LNCaP clone FGC (cell line): ENCODE measurements around the gene PDE11A.

ENCODE experiments used
- DNase-seq: peaks from one replicate; pipeline ENCODE4 v3.0.0-alpha.2; 2011; ENCODE audit warnings: low read depth
- H3K4me3 ChIP-seq: 2 replicates; pipeline ENCODE4 v1.5.1; 2011; ENCODE audit warnings: mild to moderate bottlenecking, low read depth, low read length, control low read depth
- TF ChIP-seq, protein P1 (sequence below): IDR thresholded peaks from 2 replicates; pipeline ENCODE4 v1.5.1; 2012; ENCODE audit warnings: mild to moderate bottlenecking; ENCODE audit not compliant: control insufficient read depth, insufficient read depth; ENCODE audit errors: extremely low read depth

The PDE11A gene

DNA sequence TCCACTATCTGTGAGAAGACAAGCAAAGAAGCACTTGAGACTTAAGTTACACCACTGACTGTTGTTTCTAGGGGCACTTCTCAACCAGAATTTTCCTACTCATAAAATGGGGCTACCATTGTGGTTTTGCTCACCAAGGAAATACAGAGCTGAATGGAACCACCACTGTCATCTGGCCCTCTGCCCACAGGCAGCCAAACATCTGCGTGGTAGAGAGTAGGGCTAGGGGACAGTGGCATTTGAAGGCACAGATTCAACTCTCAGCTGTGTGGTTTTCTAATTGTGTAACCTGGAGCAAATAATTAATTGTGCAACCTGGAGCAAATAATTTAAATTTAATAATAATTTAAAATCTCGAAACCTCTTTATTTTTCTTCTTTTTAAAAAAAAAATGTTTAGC, 79.6 kb downstream of the PDE11A start:
- H3K4me3 ChIP-seq, result no peak overlapping the region
- DNase-seq, result no peak
- TF ChIP-seq, protein P1, sequence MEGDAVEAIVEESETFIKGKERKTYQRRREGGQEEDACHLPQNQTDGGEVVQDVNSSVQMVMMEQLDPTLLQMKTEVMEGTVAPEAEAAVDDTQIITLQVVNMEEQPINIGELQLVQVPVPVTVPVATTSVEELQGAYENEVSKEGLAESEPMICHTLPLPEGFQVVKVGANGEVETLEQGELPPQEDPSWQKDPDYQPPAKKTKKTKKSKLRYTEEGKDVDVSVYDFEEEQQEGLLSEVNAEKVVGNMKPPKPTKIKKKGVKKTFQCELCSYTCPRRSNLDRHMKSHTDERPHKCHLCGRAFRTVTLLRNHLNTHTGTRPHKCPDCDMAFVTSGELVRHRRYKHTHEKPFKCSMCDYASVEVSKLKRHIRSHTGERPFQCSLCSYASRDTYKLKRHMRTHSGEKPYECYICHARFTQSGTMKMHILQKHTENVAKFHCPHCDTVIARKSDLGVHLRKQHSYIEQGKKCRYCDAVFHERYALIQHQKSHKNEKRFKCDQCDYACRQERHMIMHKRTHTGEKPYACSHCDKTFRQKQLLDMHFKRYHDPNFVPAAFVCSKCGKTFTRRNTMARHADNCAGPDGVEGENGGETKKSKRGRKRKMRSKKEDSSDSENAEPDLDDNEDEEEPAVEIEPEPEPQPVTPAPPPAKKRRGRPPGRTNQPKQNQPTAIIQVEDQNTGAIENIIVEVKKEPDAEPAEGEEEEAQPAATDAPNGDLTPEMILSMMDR, result no peak

DNA sequence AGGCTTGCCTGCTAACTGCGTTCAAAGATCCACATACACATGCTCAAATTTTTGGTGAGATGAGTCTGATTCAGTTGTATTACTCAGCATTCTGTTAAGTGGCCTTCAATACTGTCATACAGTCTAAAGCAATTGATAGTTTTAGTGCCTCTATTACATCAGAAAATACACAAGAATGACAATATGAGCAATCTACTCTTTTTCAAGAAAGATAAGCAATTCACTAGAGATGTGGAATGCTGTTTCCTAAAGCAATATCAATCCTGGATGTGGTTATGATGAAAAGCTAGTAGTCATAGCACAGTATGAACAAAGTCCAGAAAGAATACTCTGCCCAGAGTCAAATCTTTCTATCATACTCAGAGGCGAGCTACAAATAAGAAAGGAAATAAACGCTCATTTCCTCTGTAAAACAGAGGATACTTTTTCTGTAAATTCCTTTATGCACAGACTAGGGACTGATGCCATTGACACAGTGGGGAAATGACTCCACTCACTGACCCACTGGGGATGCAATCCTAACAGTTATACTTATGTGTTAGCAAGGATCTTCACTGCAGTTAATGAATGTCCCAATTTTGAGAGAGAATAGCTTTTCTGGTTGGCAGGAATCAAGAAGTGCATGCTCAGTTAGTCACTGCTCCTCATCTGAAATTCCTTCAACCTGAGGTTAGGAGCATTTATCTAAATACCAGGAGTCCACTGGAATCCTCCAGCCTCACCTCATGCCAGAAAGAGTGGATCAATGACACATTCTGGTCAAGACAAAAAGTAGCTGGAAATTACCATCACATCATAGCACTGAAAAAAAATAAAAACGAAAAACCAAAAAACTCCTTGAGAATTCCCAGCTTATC, 83.3 kb downstream of the PDE11A start:
- H3K4me3 ChIP-seq, result no peak overlapping the region
- TF ChIP-seq, protein P1, result no peak
- no peak for DNase-seq

DNA sequence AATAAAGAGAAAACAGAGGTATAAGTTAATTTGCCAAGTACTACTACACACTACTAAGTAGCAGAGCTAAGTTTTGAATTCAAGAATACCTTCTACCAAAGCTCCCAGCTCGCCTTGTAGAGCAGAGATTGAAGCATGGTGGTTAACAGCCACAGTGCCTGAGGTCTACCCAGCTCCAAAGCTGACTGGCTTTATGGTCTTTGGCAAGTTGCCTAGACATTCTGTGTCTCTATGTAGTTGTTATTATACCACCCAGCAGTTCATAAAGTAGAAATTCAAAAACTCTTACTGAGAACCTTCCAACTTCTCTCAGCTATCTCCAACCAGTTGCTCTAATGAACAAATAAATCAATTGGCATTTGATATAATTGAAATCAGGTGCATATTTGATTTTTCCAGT, 87.8 kb downstream of the PDE11A start:
- no peak overlapping the region for H3K4me3 ChIP-seq
- TF ChIP-seq, protein P1, result no peak
- DNase-seq, result no peak

DNA sequence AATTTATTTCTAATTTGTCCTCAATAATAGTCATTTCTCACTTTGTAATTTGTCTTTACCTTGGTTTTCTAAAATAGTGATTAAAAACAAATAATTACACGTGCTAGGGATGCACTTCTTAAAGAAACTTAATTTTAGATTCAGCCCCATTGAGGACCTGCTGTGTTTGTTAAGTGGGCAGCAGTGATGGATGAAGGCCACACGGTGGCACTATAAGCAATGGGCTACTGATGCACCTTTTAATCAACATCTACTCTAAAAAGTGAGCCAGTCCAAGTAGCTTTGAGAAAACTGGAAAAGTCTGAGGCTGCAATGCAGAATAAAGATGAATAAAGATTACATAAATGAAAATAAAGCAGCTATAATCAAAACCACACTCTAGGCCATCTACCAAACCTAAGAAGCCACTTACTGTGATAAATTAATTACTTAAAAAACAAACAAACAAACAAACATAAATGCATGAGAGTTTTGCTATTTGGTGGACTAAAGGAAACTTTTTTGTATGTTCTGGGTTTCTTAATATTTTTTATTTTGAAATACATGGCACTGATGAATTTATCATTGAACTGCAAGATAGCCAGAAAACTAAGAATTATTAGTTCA, 89.3 kb downstream of the PDE11A start:
- TF ChIP-seq, protein P1, result peak; percentile 76
- DNase-seq, result peak; percentile 27

DNA sequence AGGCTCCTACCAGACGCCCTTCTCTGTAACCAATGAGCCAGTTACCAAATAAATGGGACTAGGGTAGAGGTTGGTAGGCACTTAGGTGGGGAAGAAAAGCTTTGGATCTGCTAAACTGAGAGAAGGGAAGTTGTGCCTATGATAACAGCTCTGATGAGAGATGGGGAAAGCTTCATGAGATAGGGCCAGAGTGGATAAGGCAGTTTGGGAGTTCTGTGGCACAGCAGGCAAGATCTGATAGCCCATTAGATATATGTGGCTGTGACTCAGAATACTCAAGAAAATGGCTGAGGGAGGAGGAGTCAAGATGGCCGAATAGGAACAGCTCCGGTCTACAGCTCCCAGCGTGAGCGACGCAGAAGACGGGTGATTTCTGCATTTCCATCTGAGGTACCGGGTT, 99.8 kb downstream of the PDE11A start:
- no peak for DNase-seq
- TF ChIP-seq, protein P1, result no peak
- no peak overlapping the region for H3K4me3 ChIP-seq

More for the DNA sequence above, 89.3 kb downstream of the PDE11A start:
- no peak overlapping the region for H3K4me3 ChIP-seq

DNA sequence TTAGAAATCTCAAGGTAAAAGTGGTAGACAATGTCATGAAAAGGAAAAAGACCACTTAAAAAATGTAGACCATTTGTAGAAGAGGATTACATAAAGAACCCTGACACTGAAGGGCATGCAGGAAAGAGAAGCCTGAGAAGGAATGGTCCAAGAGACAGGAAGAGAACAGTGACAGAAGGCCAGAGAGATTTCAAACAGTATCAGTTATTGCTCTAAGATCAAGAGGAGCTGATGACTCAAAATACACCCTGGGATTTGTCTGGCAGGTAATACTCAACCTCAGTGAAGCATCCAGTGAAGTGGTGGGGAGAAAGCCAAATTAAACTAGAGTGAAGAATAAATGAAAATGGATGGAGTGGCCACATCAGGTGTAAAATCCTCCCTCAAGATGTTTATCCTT, 100.5 kb downstream of the PDE11A start:
- TF ChIP-seq, protein P1, result no peak
- H3K4me3 ChIP-seq, result no peak overlapping the region
- no peak for DNase-seq
